ENCODE data around the gene SNX11.
A peak's percentile ranks its signal among the peaks of the same experiment; 100 is the strongest.

The SNX11 gene

GRCh38 chr17:48100160-48100559, 7.4 kb upstream of the SNX11 start:
- DNase-seq: no peak

- peak; percentile 66 for DNase-seq
Measured at GRCh38 chr17:48100591-48101011, 7.0 kb upstream of the SNX11 start.

GRCh38 chr17:48101012-48101720, 6.4 kb upstream of the SNX11 start, which contains the start of gene CBX1:
Gene CBX1 (minus strand): TSS chr17:48101478. CDS start chr17:48077004, 24,474 bp downstream.
- DNase-seq: peak; percentile 94

- DNase-seq: no peak
Measured at GRCh38 chr17:48102043-48102750, 5.4 kb upstream of the SNX11 start.

GRCh38 chr17:48102798-48103715, 4.5 kb upstream of the SNX11 start:
- DNase-seq: no peak

GRCh38 chr17:48104440-48104839, 3.1 kb upstream of the SNX11 start:
- DNase-seq: no peak

- no peak for DNase-seq
Measured at GRCh38 chr17:48106802-48107136, 797 bp upstream of the SNX11 start.

- DNase-seq: no peak
Measured at GRCh38 chr17:48110761-48111160, 3.2 kb downstream of the SNX11 start.

- no peak for DNase-seq
Measured at GRCh38 chr17:48111937-48112241, 4.3 kb downstream of the SNX11 start.

GRCh38 chr17:48113201-48113676, 5.7 kb downstream of the SNX11 start:
- DNase-seq: no peak

GRCh38 chr17:48121923-48122664, 14.5 kb downstream of the SNX11 start:
- no peak for DNase-seq

- DNase-seq: no peak
Measured at GRCh38 chr17:48122665-48123045, 15.1 kb downstream of the SNX11 start.

GRCh38 chr17:48123111-48123510, 15.5 kb downstream of the SNX11 start:
- DNase-seq: no peak

GRCh38 chr17:48123776-48124388, 16.3 kb downstream of the SNX11 start:
- DNase-seq: no peak

- no peak for DNase-seq
Measured at GRCh38 chr17:48125829-48126531, 18.4 kb downstream of the SNX11 start.

- DNase-seq: no peak
Measured at GRCh38 chr17:48126532-48126850, 18.9 kb downstream of the SNX11 start.

GRCh38 chr17:48127371-48128051, 19.9 kb downstream of the SNX11 start:
- DNase-seq: no peak

- DNase-seq: no peak
Measured at GRCh38 chr17:48128400-48128799, 20.8 kb downstream of the SNX11 start.

GRCh38 chr17:48129981-48130380, 22.4 kb downstream of the SNX11 start:
- no peak for DNase-seq

- peak; percentile 68 for DNase-seq
Measured at GRCh38 chr17:48131216-48131824, 23.8 kb downstream of the SNX11 start.

- no peak for DNase-seq
Measured at GRCh38 chr17:48132385-48132784, 24.8 kb downstream of the SNX11 start.

Measured in NCI-H1092 treated with DMSO at 0.1 percent for 48 hours (cell line).